ENCODE data around the gene SUCO. TPM values are rescaled to one million over a fixed set of nuclear protein-coding genes. Genes with fewer than 3 reads are reported as not detected.

Gene SUCO
- polyA plus RNA-seq, 1 donor (not counting 4 experiments of a cell fraction or from before 2014, with no cell fraction given) = 13.8 TPM

- TF ChIP-seq, protein P1, sequence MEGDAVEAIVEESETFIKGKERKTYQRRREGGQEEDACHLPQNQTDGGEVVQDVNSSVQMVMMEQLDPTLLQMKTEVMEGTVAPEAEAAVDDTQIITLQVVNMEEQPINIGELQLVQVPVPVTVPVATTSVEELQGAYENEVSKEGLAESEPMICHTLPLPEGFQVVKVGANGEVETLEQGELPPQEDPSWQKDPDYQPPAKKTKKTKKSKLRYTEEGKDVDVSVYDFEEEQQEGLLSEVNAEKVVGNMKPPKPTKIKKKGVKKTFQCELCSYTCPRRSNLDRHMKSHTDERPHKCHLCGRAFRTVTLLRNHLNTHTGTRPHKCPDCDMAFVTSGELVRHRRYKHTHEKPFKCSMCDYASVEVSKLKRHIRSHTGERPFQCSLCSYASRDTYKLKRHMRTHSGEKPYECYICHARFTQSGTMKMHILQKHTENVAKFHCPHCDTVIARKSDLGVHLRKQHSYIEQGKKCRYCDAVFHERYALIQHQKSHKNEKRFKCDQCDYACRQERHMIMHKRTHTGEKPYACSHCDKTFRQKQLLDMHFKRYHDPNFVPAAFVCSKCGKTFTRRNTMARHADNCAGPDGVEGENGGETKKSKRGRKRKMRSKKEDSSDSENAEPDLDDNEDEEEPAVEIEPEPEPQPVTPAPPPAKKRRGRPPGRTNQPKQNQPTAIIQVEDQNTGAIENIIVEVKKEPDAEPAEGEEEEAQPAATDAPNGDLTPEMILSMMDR (optimal IDR thresholded peaks at IDR 0.05 in 1 of 3, IDR thresholded peaks at IDR 0.05 in 1 of 3, conservative IDR thresholded peaks at IDR 0.05 in 1 of 3; ENCODE audit: extremely low read depth in 1 of 3, insufficient read depth in 2 of 3, low read length in 3 of 3) = no peak
- no peak for TF ChIP-seq EZH2 (IDR thresholded peaks at IDR 0.05; ENCODE audit: low read length)
- Histone ChIP-seq H3K79me2 (ENCODE audit: control insufficient read depth, insufficient read depth, low read length) (peaks cover 92% of the 10 kb centered on the region), H3K27me3 (ENCODE audit: control insufficient read depth, extremely low read depth, insufficient read depth, low read length) (no peaks in the 10 kb centered on the region), H3K4me2 (ENCODE audit: control insufficient read depth, extremely low read depth, insufficient read depth, low read depth, low read length) (no peak overlapping the region), H3K36me3 (ENCODE audit: control insufficient read depth in 2 of 2, extremely low read depth in 1 of 2, insufficient read depth in 2 of 2, low read length in 2 of 2) (peaks cover 0 to 4% of the 10 kb centered on the region in 2 experiments), H4K20me1 (ENCODE audit: control insufficient read depth, extremely low read depth, insufficient read depth, low read length) (peaks cover 2% of the 10 kb centered on the region), H3K9ac (ENCODE audit: control insufficient read depth, extremely low read depth, insufficient read depth, low read length) (no peak overlapping the region), H3K27ac (ENCODE audit: control insufficient read depth, insufficient read depth, low read length) (no peak overlapping the region), H3K9me1 (ENCODE audit: control insufficient read depth, extremely low read depth, insufficient read depth, low read length) (no peaks in the 10 kb centered on the region), H2AFZ (ENCODE audit: control insufficient read depth, low read length) (no peak overlapping the region), H3K4me1 (ENCODE audit: control insufficient read depth, extremely low read depth, insufficient read depth, low read length) (peaks cover 11% of the 10 kb centered on the region), H3K9me3 (ENCODE audit: control insufficient read depth, low read depth, low read length) (no peaks in the 10 kb centered on the region), H3K4me3 (ENCODE audit: control insufficient read depth in 2 of 3, extremely low read depth in 1 of 3, insufficient read depth in 2 of 3, low read depth in 1 of 3, low read length in 3 of 3) (no peak overlapping the region)
- no peak for DNase-seq (ENCODE audit: low read depth, low spot score)
- FAIRE-seq = no peak
- dilution Hi-C loops (cut with MboI; ENCODE audit: extremely low pct_ligation_motif_present, low sequenced_read_pairs) = no loop called here
Measured at GRCh38 chr1:172540635-172541034, 7.7 kb downstream of the SUCO start.

DNA sequence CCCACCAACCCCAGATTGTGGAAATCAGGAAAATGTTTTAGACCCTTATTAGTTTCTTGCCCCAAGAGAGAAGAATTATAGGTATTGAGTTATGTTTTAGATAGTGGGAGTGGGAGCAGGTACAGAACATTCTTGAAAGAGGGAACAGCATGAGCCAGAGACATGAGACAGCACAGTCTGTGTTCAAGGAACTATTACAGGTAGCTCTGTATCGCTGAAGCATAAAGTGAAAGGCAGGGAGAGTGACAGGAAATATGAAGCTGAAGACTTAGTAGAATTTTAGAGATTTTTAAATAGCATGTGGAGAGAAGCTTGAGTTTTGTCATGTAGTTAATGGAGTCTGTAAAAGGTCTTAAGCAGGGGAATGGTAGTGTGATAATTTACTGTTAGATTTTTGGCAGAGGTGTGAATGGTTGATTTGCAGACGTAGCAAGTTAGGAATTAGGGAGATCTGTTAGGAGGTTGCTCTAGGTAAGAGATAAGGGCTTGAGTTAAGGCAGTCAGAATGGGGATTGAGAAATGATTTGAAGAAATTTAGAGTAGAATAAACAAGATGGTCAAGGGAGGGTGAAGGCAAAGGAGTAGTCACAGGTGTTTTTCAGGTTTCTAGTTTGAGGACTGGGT, 11.6 kb downstream of the SUCO start:
- Histone ChIP-seq H3K9me1 (ENCODE audit: control insufficient read depth, extremely low read depth, insufficient read depth, low read length) (no peaks in the 10 kb centered on the region), H3K79me2 (ENCODE audit: control insufficient read depth, insufficient read depth, low read length) (peaks cover 91% of the 10 kb centered on the region), H3K4me3 (ENCODE audit: control insufficient read depth in 2 of 3, extremely low read depth in 1 of 3, insufficient read depth in 2 of 3, low read depth in 1 of 3, low read length in 3 of 3) (no peak overlapping the region), H3K36me3 (ENCODE audit: control insufficient read depth in 2 of 2, extremely low read depth in 1 of 2, insufficient read depth in 2 of 2, low read length in 2 of 2) (no peaks in the 10 kb centered on the region), H4K20me1 (ENCODE audit: control insufficient read depth, extremely low read depth, insufficient read depth, low read length) (peaks cover 2% of the 10 kb centered on the region), H3K27ac (ENCODE audit: control insufficient read depth, insufficient read depth, low read length) (no peak overlapping the region), H3K4me1 (ENCODE audit: control insufficient read depth, extremely low read depth, insufficient read depth, low read length) (no peaks in the 10 kb centered on the region), H3K4me2 (ENCODE audit: control insufficient read depth, extremely low read depth, insufficient read depth, low read depth, low read length) (no peak overlapping the region), H3K9ac (ENCODE audit: control insufficient read depth, extremely low read depth, insufficient read depth, low read length) (no peak overlapping the region), H2AFZ (ENCODE audit: control insufficient read depth, low read length) (no peak overlapping the region), H3K27me3 (ENCODE audit: control insufficient read depth, extremely low read depth, insufficient read depth, low read length) (no peaks in the 10 kb centered on the region), H3K9me3 (ENCODE audit: control insufficient read depth, low read depth, low read length) (no peaks in the 10 kb centered on the region)
- TF ChIP-seq, protein P1 (optimal IDR thresholded peaks at IDR 0.05 in 1 of 3, IDR thresholded peaks at IDR 0.05 in 1 of 3, conservative IDR thresholded peaks at IDR 0.05 in 1 of 3; ENCODE audit: extremely low read depth in 1 of 3, insufficient read depth in 2 of 3, low read length in 3 of 3) = no peak
- no peak for TF ChIP-seq EZH2 (IDR thresholded peaks at IDR 0.05; ENCODE audit: low read length)
- DNase-seq (ENCODE audit: low read depth, low spot score) (no peak), FAIRE-seq (no peak)
- dilution Hi-C loops (cut with MboI; ENCODE audit: extremely low pct_ligation_motif_present, low sequenced_read_pairs) = no loop called here

All from keratinocyte (primary cell).